GM23338 (cell line): Measurements from ENCODE around the gene AFF2. TPM values are rescaled to one million over a fixed set of nuclear protein-coding genes. Genes with fewer than 3 reads are reported as not detected.

Experiments used
- ATAC-seq: fragments of 200-7000 bp; cut with Tn5 transposase; 3 replicates; pipeline ENCODE4 v1.9.1; 2020
- DNase-seq: peaks from one replicate; pipeline ENCODE4 v3.0.0-alpha.2; 2015; ENCODE audit warnings: low spot score
- H2AFZ ChIP-seq: fragments of 200-600 bp; sonication (generic); 2 replicates; pipeline ENCODE4 v1.8.0; 2016; ENCODE audit warnings: antibody characterized with exemption, mild to moderate bottlenecking, moderate library complexity
- H3F3A ChIP-seq: fragments of 200-600 bp; sonication (generic); replicated peaks from 2 replicates; pipeline ENCODE4 v1.8.0; 2017; ENCODE audit warnings: antibody characterized with exemption, mixed run types, low read depth
- H3K27ac ChIP-seq: fragments of 200-600 bp; sonication (generic); 2 replicates; pipeline ENCODE4 v1.6.1; 2016; ENCODE audit warnings: low read depth
- H3K27me3 ChIP-seq: fragments of 200-600 bp; sonication (generic); 2 replicates; pipeline ENCODE4 v1.8.0; 2016; ENCODE audit warnings: mild to moderate bottlenecking, mixed run types, moderate library complexity; ENCODE audit not compliant: insufficient read depth
- H3K36me3 ChIP-seq: fragments of 200-600 bp; sonication (generic); 2 replicates; pipeline ENCODE4 v1.8.0; 2016; ENCODE audit warnings: mild to moderate bottlenecking; ENCODE audit not compliant: insufficient read depth
- H3K4me1 ChIP-seq: fragments of 200-600 bp; sonication (generic); 2 replicates; pipeline ENCODE4 v1.8.0; 2016; ENCODE audit warnings: mild to moderate bottlenecking, moderate library complexity; ENCODE audit not compliant: insufficient read depth
- H3K4me2 ChIP-seq: fragments of 200-600 bp; sonication (generic); 2 replicates; pipeline ENCODE4 v1.7.1; 2017; ENCODE audit warnings: mixed run types
- H3K4me3 ChIP-seq: fragments of 200-600 bp; sonication (generic); 2 replicates; pipeline ENCODE4 v1.6.1; 2016; ENCODE audit warnings: mixed run types
- H3K79me2 ChIP-seq: fragments of 200-600 bp; sonication (generic); replicated peaks from 2 replicates; pipeline ENCODE4 v1.8.0; 2017; ENCODE audit warnings: mild to moderate bottlenecking; ENCODE audit not compliant: insufficient read depth
- H3K9me2 ChIP-seq: fragments of 200-600 bp; sonication (generic); 2 replicates; pipeline ENCODE4 v1.8.0; 2017; ENCODE audit not compliant: insufficient read depth
- H4K20me1 ChIP-seq: fragments of 200-600 bp; sonication (generic); replicated peaks from 2 replicates; pipeline ENCODE4 v1.8.0; 2017; ENCODE audit warnings: mild to moderate bottlenecking; ENCODE audit not compliant: insufficient read depth
- H3K27ac Mint-ChIP-seq: 2 replicates; pipeline ENCODE4 v1.8.0; 2020; ENCODE audit warnings: inconsistent platforms, mild to moderate bottlenecking, moderate library complexity, mixed read lengths
- H3K27me3 Mint-ChIP-seq: 3 replicates; pipeline ENCODE4 v1.8.0; 2022; ENCODE audit warnings: low read depth, mild to moderate bottlenecking, moderate library complexity, mixed read lengths, inconsistent platforms; ENCODE audit not compliant: insufficient read depth, poor library complexity
- H3K36me3 Mint-ChIP-seq: 3 replicates; pipeline ENCODE4 v1.8.0; 2021; ENCODE audit warnings: low read depth, mild to moderate bottlenecking, inconsistent platforms, moderate library complexity, mixed read lengths
- H3K4me1 Mint-ChIP-seq: 3 replicates; pipeline ENCODE4 v1.8.0; 2020; ENCODE audit warnings: mild to moderate bottlenecking, inconsistent platforms, mixed read lengths
- H3K4me3 Mint-ChIP-seq: 3 replicates; pipeline ENCODE4 v1.8.0; 2021; ENCODE audit warnings: moderate library complexity, mild to moderate bottlenecking, inconsistent platforms, mixed read lengths
- H3K9me3 Mint-ChIP-seq: 3 replicates; pipeline ENCODE4 v1.8.0; 2020; ENCODE audit warnings: moderate library complexity, mild to moderate bottlenecking, inconsistent platforms, mixed read lengths
- EZH2 ChIP-seq: fragments of 200-600 bp; sonication (generic); IDR thresholded peaks from one replicate; pipeline ENCODE4 v1.8.0; 2017; ENCODE audit warnings: antibody characterized with exemption, mild to moderate bottlenecking, low read depth; ENCODE audit not compliant: unreplicated experiment
- JUNB ChIP-seq: IDR thresholded peaks from one replicate; pipeline ENCODE4 v1.6.1; 2016; ENCODE audit warnings: antibody characterized with exemption; ENCODE audit not compliant: unreplicated experiment
- NANOG ChIP-seq: IDR thresholded peaks from 2 replicates; pipeline ENCODE4 v1.6.1; 2016; ENCODE audit warnings: antibody characterized with exemption, borderline replicate concordance
- POLR2AphosphoS5 ChIP-seq: IDR thresholded peaks from 2 replicates; pipeline ENCODE4 v1.6.1; 2016; ENCODE audit warnings: antibody characterized with exemption, low read depth
- ZNF114 ChIP-seq: fragments of 250-450 bp; sonication (Bioruptor Pico); IDR thresholded peaks from 2 replicates; pipeline ENCODE4 v1.5.0; 2020; ENCODE audit warnings: mild to moderate bottlenecking, moderate library complexity
- ZNF331 ChIP-seq: fragments of 250-450 bp; sonication (Bioruptor Pico); IDR thresholded peaks from 2 replicates; pipeline ENCODE4 v1.5.0; 2020; ENCODE audit warnings: low read depth, mild to moderate bottlenecking, moderate library complexity
- polyA plus RNA-seq: library from polyadenylated mRNA; unstranded; fragments of >200 nt; fragmentation: Nextera tagmentation; extraction: Ambion mirVana; gene quantifications from 2 replicates; pipeline ENCODE4 v1.2.1, GENCODE V29; 2016
- total RNA-seq: library from RNA; depleted of rRNA; stranded (reverse); fragments of >200 nt; shearing (Covaris generic); gene quantifications from 2 replicates; pipeline ENCODE4 v1.2.3, GENCODE V29; 2014
- TF ChIP-seq, protein P1 (sequence below): IDR thresholded peaks from 2 replicates; pipeline ENCODE4 v1.6.1; 2016; ENCODE audit warnings: antibody characterized with exemption
- TF ChIP-seq, protein P2 (sequence below): IDR thresholded peaks from one replicate; pipeline ENCODE4 v1.6.1; 2018; ENCODE audit warnings: antibody characterized with exemption; ENCODE audit not compliant: unreplicated experiment
- TF ChIP-seq, protein P3 (sequence below), 2 experiments: fragments of 200-600 bp in 1 of 2; sonication (generic) in 1 of 2; conservative IDR thresholded peaks; 2 replicates each; pipeline versions ENCODE4 v1.5.1 to v1.6.1; 2016 to 2017; ENCODE audit warnings: antibody characterized with exemption in 2 of 2, low read depth in 2 of 2, mild to moderate bottlenecking in 2 of 2, moderate library complexity in 1 of 2

Gene AFF2
- total and polyA plus RNA-seq, 2 experiments from 2014 or later, result 1.6 to 5.8 TPM

GRCh38 chrX:149022485-149022884, 522.1 kb downstream of the AFF2 start:
- no peak overlapping the region for H3K27ac Mint-ChIP-seq
- no peaks in the 10 kb centered on the region for H3K4me1 Mint-ChIP-seq

GRCh38 chrX:149032449-149032848, 532.0 kb downstream of the AFF2 start:
- Mint-ChIP-seq H3K9me3 (no peaks in the 10 kb centered on the region), H3K27ac (no peak overlapping the region), H3K4me1 (peaks cover 2% of the 10 kb centered on the region; the same call in 2 of the 3 replicates), H3K4me3 (no peak overlapping the region), H3K36me3 (no peaks in the 10 kb centered on the region), H3K27me3 (no peaks in the 10 kb centered on the region)
- no peaks in the 10 kb centered on the region for H3F3A ChIP-seq
- H3K9me2 ChIP-seq, result no peaks in the 10 kb centered on the region
- H3K4me2 ChIP-seq, result no peak overlapping the region
- H3K4me3 ChIP-seq, result no peak overlapping the region
- H3K27me3 ChIP-seq, result no peaks in the 10 kb centered on the region
- H2AFZ ChIP-seq, result no peak overlapping the region
- no peaks in the 10 kb centered on the region for H3K4me1 ChIP-seq
- DNase-seq, result no peak
- H3K79me2 ChIP-seq, result no peaks in the 10 kb centered on the region
- H3K36me3 ChIP-seq, result no peaks in the 10 kb centered on the region
- H4K20me1 ChIP-seq, result no peaks in the 10 kb centered on the region
- no peak for ATAC-seq
- H3K27ac ChIP-seq, result no peak overlapping the region
- no peak for TF ChIP-seq EZH2
- TF ChIP-seq POLR2AphosphoS5, result no peak
- TF ChIP-seq ZNF114 (CRISPR knock-in tag), result no peak
- TF ChIP-seq, protein P1, sequence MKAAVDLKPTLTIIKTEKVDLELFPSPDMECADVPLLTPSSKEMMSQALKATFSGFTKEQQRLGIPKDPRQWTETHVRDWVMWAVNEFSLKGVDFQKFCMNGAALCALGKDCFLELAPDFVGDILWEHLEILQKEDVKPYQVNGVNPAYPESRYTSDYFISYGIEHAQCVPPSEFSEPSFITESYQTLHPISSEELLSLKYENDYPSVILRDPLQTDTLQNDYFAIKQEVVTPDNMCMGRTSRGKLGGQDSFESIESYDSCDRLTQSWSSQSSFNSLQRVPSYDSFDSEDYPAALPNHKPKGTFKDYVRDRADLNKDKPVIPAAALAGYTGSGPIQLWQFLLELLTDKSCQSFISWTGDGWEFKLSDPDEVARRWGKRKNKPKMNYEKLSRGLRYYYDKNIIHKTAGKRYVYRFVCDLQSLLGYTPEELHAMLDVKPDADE, result no peak
- TF ChIP-seq, protein P2, sequence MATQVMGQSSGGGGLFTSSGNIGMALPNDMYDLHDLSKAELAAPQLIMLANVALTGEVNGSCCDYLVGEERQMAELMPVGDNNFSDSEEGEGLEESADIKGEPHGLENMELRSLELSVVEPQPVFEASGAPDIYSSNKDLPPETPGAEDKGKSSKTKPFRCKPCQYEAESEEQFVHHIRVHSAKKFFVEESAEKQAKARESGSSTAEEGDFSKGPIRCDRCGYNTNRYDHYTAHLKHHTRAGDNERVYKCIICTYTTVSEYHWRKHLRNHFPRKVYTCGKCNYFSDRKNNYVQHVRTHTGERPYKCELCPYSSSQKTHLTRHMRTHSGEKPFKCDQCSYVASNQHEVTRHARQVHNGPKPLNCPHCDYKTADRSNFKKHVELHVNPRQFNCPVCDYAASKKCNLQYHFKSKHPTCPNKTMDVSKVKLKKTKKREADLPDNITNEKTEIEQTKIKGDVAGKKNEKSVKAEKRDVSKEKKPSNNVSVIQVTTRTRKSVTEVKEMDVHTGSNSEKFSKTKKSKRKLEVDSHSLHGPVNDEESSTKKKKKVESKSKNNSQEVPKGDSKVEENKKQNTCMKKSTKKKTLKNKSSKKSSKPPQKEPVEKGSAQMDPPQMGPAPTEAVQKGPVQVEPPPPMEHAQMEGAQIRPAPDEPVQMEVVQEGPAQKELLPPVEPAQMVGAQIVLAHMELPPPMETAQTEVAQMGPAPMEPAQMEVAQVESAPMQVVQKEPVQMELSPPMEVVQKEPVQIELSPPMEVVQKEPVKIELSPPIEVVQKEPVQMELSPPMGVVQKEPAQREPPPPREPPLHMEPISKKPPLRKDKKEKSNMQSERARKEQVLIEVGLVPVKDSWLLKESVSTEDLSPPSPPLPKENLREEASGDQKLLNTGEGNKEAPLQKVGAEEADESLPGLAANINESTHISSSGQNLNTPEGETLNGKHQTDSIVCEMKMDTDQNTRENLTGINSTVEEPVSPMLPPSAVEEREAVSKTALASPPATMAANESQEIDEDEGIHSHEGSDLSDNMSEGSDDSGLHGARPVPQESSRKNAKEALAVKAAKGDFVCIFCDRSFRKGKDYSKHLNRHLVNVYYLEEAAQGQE, result no peak
- TF ChIP-seq ZNF331, result no peak

More at GRCh38 chrX:149022485-149022884, 522.1 kb downstream of the AFF2 start:
- Histone ChIP-seq H3K36me3 (no peaks in the 10 kb centered on the region), H3K4me2 (no peak overlapping the region), H4K20me1 (no peaks in the 10 kb centered on the region), H3F3A (no peaks in the 10 kb centered on the region), H2AFZ (no peak overlapping the region), H3K4me1 (no peaks in the 10 kb centered on the region), H3K79me2 (no peaks in the 10 kb centered on the region), H3K9me2 (no peaks in the 10 kb centered on the region), H3K4me3 (no peak overlapping the region), H3K27ac (no peak overlapping the region), H3K27me3 (no peaks in the 10 kb centered on the region)
- H3K9me3 Mint-ChIP-seq, result peaks cover 16% of the 10 kb centered on the region; the same call in 2 of the 3 replicates
- H3K4me3 Mint-ChIP-seq, result no peak overlapping the region
- TF ChIP-seq JUNB, result no peak
- no peak for TF ChIP-seq ZNF114 (CRISPR knock-in tag)
- TF ChIP-seq POLR2AphosphoS5, result no peak
- TF ChIP-seq, protein P3, sequence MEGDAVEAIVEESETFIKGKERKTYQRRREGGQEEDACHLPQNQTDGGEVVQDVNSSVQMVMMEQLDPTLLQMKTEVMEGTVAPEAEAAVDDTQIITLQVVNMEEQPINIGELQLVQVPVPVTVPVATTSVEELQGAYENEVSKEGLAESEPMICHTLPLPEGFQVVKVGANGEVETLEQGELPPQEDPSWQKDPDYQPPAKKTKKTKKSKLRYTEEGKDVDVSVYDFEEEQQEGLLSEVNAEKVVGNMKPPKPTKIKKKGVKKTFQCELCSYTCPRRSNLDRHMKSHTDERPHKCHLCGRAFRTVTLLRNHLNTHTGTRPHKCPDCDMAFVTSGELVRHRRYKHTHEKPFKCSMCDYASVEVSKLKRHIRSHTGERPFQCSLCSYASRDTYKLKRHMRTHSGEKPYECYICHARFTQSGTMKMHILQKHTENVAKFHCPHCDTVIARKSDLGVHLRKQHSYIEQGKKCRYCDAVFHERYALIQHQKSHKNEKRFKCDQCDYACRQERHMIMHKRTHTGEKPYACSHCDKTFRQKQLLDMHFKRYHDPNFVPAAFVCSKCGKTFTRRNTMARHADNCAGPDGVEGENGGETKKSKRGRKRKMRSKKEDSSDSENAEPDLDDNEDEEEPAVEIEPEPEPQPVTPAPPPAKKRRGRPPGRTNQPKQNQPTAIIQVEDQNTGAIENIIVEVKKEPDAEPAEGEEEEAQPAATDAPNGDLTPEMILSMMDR (conservative IDR thresholded peaks at IDR 0.05; ENCODE audit: low read depth in 2 of 2), result no peak
- TF ChIP-seq NANOG, result no peak
- no peak for ATAC-seq
- DNase-seq, result no peak
- no peaks in the 10 kb centered on the region for H3K27me3 Mint-ChIP-seq
- H3K36me3 Mint-ChIP-seq, result no peaks in the 10 kb centered on the region; the same call in 2 of the 3 replicates
